Measurements from ENCODE around the gene GOLGA6L10.
"Not testable (repeated sequence)": the region's sequence is repeated elsewhere in the genome, so short reads cannot be mapped to it uniquely, and the experiment has no call there.

GOLGA6L10 gene

DNA sequence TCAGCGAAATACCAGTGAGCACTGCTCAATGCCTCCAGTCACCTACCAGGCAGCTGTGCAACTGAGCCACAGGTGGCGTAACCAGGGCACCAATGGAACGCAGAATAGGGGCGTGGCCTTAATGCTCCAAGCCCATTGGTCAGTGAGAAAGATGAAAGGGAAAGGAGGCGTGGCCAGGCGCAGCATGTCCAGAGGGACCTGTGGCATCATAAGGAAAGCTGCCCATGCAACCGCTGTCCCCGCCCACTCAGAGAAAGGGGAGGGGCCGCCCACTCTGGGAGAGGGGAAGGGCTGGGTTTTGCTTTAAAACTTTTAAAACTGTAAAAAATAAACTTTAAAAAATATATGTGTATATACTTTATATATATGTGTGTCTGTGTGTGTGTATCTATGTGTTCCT lies at the start of gene GOLGA6L10:
GOLGA6L10 (minus strand) TSS at position 101 of the 400 bp plus-strand sequence; CDS start at position 1, 100 bp downstream.
- not testable (repeated sequence) for DNase-seq

DNA sequence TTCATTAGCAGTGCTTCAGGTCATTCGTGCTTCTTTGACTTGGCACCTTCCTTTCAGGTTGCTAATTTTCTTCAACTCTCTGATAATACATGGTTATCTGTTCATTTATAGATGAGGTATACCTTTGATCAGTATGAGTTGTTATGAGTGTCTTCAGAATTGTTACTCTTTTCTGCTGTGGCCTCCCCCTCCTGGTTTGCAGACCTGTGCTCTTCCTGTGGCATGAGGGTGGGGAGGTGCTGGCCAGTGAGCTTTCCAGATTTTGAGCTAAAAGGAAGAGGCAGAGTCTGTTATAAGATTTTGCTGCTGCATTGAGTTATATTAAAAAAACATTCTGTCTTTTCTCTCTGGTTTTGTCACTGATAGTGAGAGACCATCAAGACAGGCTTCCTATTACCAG lies 49.5 kb upstream of the GOLGA6L10 start:
- DNase-seq, result no peak

DNA sequence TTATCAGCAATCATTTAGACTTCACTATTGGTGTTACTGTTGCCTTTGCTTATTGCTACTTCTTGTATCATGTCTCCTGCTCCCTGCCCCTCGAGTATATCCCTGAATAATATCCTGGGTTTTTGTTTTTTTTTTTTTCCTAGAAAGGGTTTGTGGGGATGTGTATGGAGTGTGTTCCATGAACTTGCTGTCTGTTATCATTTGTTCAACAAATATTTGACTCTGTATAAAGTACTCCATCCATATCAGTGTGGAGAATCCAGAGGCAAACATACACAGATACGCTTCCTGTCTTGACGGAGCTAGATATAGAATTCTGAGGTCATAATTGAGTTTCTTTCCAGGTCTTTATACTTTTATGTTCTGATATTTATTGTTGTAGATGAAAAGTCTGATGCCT lies 48.5 kb upstream of the GOLGA6L10 start:
- no peak for DNase-seq

DNA sequence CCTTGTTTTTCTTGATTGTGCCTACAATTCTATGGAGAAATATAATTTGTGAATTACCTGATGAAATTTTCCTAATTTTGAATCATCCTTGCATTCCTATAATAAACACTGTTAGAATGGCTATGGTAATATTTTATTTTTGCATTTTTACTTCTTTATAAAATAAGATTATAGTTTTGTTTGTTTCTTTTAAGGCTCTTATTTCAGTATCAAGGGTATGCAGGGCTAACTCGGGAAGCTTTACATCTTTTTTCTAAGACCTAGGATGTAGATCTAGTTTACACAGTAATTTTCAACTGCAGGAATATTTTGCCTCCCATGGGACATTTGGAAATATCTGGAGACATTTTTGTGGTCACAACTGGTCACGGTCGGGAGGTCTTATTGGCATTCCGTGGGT lies 46.5 kb upstream of the GOLGA6L10 start:
- DNase-seq, result not testable (repeated sequence)

GRCh38 chr15:82393671-82394070 lies 44.4 kb upstream of the GOLGA6L10 start:
- no peak for DNase-seq

DNA sequence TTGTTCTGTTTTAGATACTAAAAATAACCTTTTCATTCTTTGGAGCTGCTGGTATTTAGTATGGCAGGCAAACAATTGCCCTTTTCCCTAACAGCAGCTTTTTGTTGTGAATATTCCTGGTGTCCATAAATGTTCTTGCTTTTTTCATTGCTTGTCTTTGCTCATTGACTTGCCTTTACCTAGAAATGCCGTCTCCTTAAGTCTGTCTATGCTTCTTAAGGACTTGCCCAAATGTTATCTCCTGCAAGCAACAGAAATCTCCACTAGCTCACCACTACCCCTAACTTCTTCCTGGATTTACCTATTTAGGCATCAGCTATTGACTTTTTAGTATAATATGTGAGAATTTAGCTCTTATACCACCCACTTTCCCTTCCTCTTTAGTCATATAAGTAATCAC lies 42.8 kb upstream of the GOLGA6L10 start:
- DNase-seq, result not testable (repeated sequence)

DNA sequence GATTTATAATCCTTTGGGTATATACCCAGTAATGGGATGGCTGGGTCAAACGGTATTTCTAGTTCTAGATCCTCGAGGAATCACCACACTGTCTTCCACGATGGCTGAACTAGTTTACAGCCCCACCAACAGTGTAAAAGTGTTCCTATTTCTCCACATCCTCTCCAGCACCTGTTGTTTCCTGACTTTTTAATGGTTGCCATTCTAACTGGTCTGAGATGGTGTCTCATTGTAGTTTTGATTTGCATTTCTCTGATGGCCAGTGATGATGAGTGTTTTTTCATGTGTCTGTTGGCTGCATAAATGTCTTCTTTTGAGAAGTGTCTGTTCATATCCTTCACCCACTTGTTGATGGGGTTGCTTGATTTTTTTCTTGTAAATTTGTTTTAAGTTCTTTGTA lies 40.9 kb upstream of the GOLGA6L10 start:
- DNase-seq, result not testable (repeated sequence)

DNA sequence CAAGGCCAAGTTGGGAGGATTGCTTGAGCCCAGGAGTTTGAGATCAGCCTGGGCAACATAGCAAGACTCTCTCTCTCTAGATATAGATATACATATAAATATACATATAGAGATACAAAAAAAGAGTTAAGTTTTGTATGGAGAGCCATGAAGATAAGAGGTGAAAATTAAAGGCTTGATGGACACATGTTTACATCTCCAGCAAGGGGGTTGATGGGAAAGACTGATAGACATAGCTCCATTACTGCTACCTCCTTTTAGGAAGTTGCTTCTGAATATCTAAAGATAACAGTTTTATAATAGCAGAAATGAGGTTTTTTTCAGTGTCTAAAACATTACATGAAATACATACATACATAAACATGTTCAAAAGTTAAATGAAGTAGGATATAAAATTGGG lies 37.9 kb upstream of the GOLGA6L10 start:
- DNase-seq, result not testable (repeated sequence)

DNA sequence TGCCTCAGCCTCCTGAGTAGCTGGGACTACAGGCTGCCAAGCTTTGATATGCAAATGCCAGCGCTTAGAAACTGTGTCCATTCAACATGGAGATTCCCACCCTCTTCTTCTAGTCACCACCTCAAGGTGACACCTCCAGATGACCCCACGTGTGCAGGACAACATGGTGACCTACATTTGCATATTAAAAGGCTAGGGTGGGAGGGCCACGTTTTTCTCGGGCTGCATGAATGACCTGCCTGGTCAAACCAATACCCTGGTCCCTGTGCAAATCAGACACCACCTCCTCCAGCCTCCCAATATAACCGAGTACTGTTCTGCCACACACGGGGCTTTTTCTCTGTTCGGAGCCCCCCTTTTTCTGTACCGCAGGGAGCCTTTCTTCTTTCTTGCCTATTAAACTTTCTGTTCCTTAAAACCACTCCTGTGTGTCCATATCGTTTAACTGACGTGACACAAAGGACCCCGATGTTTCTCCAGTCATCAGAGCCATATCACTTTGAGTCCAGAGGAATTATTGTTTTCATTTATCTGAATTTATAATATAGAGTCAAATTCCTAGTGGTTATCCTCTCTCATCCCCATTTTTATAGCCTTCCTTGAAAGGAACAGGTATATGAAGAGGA lies 32.2 kb upstream of the GOLGA6L10 start:
- DNase-seq, result not testable (repeated sequence)

GRCh38 chr15:82379552-82379951 lies 30.3 kb upstream of the GOLGA6L10 start:
- not testable (repeated sequence) for DNase-seq

GRCh38 chr15:82373661-82374060 lies 24.4 kb upstream of the GOLGA6L10 start:
- not testable (repeated sequence) for DNase-seq

DNA sequence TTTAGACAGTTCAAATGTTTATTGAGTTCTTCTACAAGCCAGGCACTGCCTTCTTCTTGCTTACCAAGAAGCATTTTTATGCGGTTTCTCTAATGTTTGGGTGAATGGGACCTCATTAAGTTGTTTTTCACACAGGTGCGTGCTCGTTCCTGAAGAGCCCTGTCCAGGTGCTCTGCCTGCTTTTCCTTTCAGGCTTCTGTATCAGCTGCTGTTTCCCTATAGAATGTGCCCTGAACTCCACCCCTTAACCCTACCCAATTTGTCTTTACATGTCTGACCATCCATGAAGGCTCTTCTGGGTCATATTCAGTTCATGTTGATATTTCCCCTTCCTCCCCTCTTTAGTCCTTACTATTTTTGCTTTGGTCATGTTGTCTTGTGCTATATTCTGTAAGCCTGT lies 22.4 kb upstream of the GOLGA6L10 start:
- no peak for DNase-seq

- not testable (repeated sequence) for DNase-seq
These were observed 18.5 kb upstream of the GOLGA6L10 start for GRCh38 chr15:82367790-82368189.

DNA sequence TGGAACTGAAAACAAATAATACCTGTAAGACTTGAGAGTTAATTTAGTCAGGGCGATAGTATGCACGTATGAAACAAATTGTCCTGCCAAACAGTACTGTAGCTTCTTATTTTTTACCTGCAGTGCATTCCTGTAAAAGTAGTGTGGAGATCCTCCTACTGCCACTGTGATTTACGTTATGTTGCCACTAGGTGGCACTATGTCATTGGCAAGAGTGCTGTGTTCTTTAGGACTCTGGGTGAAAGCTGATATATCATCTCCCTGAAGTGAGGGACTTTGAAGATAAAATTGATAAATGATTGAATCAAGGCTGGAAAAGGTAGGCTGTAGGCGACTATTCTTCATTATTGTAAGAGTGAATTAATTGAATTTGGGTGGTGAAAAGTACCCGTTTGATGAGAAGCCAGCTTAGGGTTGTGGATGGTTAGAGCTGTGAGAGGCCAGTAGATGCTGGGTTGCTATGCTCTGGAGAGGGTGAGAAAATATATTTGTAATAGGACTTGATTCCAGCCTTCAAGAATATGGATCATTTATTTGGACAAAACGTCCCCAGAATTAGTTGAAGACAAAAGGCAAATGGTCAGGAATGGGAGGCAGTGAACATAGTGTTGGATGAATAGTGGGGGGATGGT lies 16.5 kb upstream of the GOLGA6L10 start:
- DNase-seq, result not testable (repeated sequence)

- DNase-seq, result not testable (repeated sequence)
These were observed 15.3 kb upstream of the GOLGA6L10 start for GRCh38 chr15:82364548-82364947.

- DNase-seq, result not testable (repeated sequence)
These were observed 13.5 kb upstream of the GOLGA6L10 start for GRCh38 chr15:82362790-82363189.

DNA sequence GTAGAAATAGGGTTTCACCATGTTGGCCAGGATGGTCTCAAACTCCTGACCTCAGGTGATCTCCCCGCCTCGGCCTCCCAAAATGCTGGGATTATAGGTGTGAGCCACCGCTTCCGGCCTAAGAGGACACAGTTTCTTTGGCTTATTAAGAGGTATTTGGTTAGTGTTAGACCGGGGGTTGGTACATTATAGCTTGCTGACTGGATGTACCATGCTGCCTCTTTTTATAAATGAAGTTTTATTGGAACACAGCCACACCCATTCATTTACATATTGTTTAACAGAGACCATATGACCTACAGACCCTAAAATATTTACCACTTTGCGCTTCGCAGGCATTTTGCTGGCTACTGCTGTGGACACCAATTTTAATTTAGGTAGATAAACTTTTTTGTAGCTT lies 11.3 kb upstream of the GOLGA6L10 start:
- not testable (repeated sequence) for DNase-seq

DNA sequence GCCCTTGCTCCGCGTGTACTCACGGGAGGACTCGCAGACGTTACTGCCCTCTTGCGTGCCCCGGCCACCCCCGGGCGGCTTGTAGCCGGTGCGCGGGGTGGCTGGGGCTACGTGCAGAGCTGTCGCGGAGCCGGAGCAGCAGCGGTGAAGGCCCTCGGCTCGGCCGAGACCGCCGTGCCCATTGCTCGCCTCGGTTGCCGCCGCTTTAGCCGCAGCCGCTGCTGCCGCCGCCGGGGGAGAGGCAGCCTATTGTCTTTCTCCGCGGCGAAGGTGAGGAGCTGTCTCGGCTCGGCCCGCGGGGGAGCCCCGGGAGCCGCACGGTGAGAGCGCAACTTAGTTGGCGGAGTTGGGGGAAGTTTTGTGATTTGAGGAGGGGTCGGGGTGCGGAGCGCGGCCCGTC lies 5.8 kb upstream of the GOLGA6L10 start:
- DNase-seq, result not testable (repeated sequence)

DNA sequence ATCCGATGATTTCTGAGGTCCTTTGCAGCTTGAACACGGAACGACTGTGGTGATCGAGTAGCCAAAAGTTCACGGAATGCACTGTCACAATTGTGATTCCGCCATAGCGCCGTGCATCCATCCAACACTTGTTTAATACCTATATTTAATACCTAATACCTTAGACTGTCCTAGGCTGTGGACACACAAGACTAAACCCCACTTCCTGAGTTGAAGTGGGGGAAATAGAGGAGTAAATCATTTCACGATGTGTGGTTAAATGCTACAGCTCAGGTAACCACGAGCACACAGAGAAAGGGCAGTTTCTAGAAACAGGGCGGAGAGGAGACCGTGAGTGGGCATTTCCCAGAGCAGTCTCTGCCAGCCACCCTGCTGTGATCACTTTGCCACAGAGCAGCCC lies 5.3 kb upstream of the GOLGA6L10 start:
- not testable (repeated sequence) for DNase-seq

DNA sequence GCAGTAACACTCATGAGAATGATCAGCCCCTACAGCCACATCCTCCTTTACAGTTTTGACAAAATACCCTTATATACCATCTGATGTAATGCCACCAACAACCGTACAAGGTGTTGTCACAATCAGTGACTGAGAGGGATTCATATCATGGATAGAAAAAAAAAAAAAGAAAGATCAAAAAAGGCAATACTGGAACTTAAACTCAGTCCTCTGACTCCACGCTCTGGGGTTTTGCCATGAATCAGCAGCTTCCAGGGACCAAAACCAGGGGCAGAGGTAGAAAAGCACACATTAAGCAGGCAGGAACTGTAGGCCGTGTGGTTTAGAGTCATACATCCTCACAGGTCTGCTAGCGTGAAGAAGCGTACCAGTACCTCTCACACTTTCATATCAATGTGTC lies 1.6 kb downstream of the GOLGA6L10 start:
- DNase-seq, result not testable (repeated sequence)

DNA sequence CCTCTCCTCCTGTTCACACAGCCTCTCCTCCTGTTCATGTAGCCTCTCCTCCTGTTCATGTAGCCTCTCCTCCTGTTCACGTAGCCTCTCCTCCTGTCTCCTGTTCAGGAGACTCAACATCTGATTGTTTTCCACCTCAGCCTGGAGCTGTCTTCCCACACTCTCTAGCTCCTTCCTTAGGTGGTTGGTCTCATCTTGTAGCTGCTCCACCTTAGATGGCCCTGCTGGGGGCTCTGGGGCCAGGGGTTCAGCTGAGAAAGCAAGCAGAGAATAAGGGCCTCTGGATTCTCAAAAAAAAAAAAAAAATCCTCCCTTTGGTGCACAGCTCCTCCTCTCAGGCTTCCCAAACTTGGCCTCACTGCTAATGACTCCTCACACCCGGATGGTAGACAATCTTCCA lies 4.1 kb downstream of the GOLGA6L10 start:
- DNase-seq, result not testable (repeated sequence)

- DNase-seq, result not testable (repeated sequence)
These were observed 4.9 kb downstream of the GOLGA6L10 start for GRCh38 chr15:82344421-82344820.

DNA sequence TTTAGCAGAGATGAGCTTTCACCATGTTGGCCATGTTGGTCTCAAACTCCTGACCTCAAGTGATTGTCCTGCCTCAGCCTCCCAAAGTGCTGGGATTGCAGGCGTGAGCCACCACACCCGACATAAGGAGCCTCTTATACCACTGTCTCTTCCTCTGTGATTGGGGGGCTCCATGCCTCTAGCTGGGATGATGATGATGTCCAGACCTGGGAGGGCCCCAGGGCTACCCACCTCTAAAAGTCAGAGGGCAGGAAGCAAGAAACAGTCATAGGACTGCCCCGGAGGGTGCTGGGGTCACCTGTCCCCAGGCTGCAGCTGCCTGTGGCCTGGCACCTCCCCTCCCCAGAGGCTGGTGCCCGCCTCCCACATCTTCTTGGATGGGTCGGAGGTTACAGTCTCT lies 5.4 kb downstream of the GOLGA6L10 start:
- DNase-seq, result not testable (repeated sequence)

DNA sequence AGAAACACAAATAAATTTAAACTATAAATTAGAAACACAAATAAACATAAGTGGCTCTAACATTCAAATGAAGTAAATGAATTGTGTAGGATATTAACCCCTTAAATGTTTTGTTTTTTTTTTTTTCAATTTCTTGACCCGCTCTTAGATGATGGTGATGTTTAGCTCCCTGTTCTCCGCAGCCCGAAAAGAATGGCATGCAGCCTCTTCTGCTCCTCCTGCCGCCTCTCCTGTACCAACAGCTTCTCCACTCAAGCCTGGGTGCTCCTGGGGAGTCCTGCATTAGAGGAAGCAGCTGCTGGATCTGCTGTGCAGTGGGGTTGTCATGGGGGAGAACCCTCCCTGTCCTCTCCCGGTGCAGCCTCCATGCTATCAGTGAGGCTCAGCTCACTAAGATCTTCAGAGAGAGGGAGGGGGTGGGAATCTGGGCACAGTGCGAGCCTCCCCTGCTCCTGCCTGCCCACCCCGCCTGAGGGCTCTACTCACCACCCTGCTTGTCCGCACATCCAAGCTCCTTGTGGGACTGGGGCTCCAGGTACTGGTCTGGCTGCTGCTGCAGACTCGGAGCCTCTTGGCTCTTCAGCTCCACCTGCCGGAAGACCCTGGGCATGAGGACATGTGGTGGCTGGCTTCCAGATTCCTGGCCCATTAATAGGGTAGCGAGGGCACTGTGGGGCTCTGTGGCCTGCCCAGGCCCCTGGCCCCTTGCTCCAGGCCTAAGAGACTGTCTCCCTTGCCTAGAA lies 6.5 kb downstream of the GOLGA6L10 start:
- not testable (repeated sequence) for DNase-seq
